DMS53 treated with DMSO at 0.1 percent for 48 hours (cell line): ENCODE results near the gene ANKRD34A.

Source experiments
- DNase-seq: peaks from one replicate; lab custom pipeline; 2025; ENCODE audit not compliant: unreplicated experiment; lab: John Stamatoyannopoulos, UW

The ANKRD34A gene

GRCh38 chr1:145974721-145975120 lies 10.3 kb upstream of the ANKRD34A start:
- DNase-seq = no peak

GRCh38 chr1:145972580-145972979 lies 8.2 kb upstream of the ANKRD34A start:
- no peak for DNase-seq

- DNase-seq = no peak
Measured at GRCh38 chr1:145967288-145967687, 2.9 kb upstream of the ANKRD34A start.

- DNase-seq = no peak
Measured at GRCh38 chr1:145965119-145965744, 857 bp upstream of the ANKRD34A start.

- DNase-seq = peak; percentile 30
Measured at GRCh38 chr1:145963265-145964019, 933 bp downstream of the ANKRD34A start.

GRCh38 chr1:145962157-145963102 lies 1.9 kb downstream of the ANKRD34A start:
- no peak for DNase-seq

GRCh38 chr1:145961425-145962156 lies 2.8 kb downstream of the ANKRD34A start:
- peak; percentile 43 for DNase-seq

- no peak for DNase-seq
Measured at GRCh38 chr1:145961109-145961424, 3.3 kb downstream of the ANKRD34A start.

GRCh38 chr1:145960468-145961108 lies 3.8 kb downstream of the ANKRD34A start:
- peak; percentile 45 for DNase-seq

- DNase-seq = no peak
Measured at GRCh38 chr1:145959957-145960467, 4.4 kb downstream of the ANKRD34A start.

GRCh38 chr1:145959333-145959732 lies 5.0 kb downstream of the ANKRD34A start:
- no peak for DNase-seq

GRCh38 chr1:145958734-145959133 lies 5.6 kb downstream of the ANKRD34A start:
- DNase-seq = no peak

- DNase-seq = peak; percentile 95
Measured at GRCh38 chr1:145957443-145958319, 6.7 kb downstream of the ANKRD34A start, which contains the start of gene LIX1L. Gene LIX1L (minus strand): TSS chr1:145958017. CDS start chr1:145957927, 90 bp downstream.

- no peak for DNase-seq
Measured at GRCh38 chr1:145956781-145957442, 7.5 kb downstream of the ANKRD34A start.

GRCh38 chr1:145956361-145956760 lies 8.0 kb downstream of the ANKRD34A start:
- no peak for DNase-seq

- no peak for DNase-seq
Measured at GRCh38 chr1:145955436-145955835, 8.9 kb downstream of the ANKRD34A start.

- no peak for DNase-seq
Measured at GRCh38 chr1:145953861-145954260, 10.5 kb downstream of the ANKRD34A start.

- DNase-seq = no peak
Measured at GRCh38 chr1:145952903-145953302, 11.5 kb downstream of the ANKRD34A start.

- DNase-seq = no peak
Measured at GRCh38 chr1:145951526-145951925, 12.8 kb downstream of the ANKRD34A start.
